Stomach (tissue), 4 donors: ENCODE data around the gene TTC28.

ENCODE experiments used
- CTCF ChIP-seq, 7 experiments: fragments of 450-650 bp in 4 of 7; fragments of 200-600 bp in 3 of 7; sonication (generic) in 3 of 7; IDR thresholded peaks; one replicate each; pipeline ENCODE4 v1.5.1; 2016 to 2019; ENCODE audit warnings: antibody characterized with exemption in 7 of 7, control low read depth in 2 of 7, mild to moderate bottlenecking in 1 of 7
- EP300 ChIP-seq: sonication (generic); formaldehyde crosslinking; IDR thresholded peaks from one replicate; pipeline ENCODE4 v1.6.1; 2017; ENCODE audit warnings: antibody characterized with exemption
- POLR2A ChIP-seq, 4 donors: fragments of 450-650 bp; IDR thresholded peaks; one replicate each; pipeline ENCODE4 v1.6.1; 2016; ENCODE audit warnings: antibody characterized with exemption in 4 of 4, control low read depth in 2 of 4, mild to moderate bottlenecking in 1 of 4, moderate library complexity in 1 of 4
- POLR2AphosphoS5 ChIP-seq, 3 donors: sonication (generic); formaldehyde crosslinking; IDR thresholded peaks; one replicate each; pipeline ENCODE4 v1.6.1; 2016; ENCODE audit warnings: antibody characterized with exemption in 3 of 3

- TF ChIP-seq CTCF (IDR thresholded peaks at IDR 0.05): no peak
- TF ChIP-seq POLR2AphosphoS5 (IDR thresholded peaks at IDR 0.05): no peak
- TF ChIP-seq POLR2A (IDR thresholded peaks at IDR 0.05): no peak
- TF ChIP-seq EP300: no peak
These were observed 431.8 kb downstream of the TTC28 start for GRCh38 chr22:28247667-28248363.
